GM18870 (cell line): ENCODE results near the gene DOP1A.
"Not testable (repeated sequence)": the region's sequence is repeated elsewhere in the genome, so short reads cannot be mapped to it uniquely, and the experiment has no call there.

ENCODE experiments used
- ATAC-seq: cut with Tn5 transposase; IDR thresholded peaks from one replicate; pipeline ENCODE4 v1.9.1; 2021; ENCODE audit warnings: moderate library complexity; ENCODE audit not compliant: unreplicated experiment

Gene DOP1A

GRCh38 chr6:83138118-83138722 is 70.7 kb downstream of the DOP1A start:
- ATAC-seq = no peak

GRCh38 chr6:83138758-83139157 is 71.3 kb downstream of the DOP1A start:
- ATAC-seq = no peak

DNA sequence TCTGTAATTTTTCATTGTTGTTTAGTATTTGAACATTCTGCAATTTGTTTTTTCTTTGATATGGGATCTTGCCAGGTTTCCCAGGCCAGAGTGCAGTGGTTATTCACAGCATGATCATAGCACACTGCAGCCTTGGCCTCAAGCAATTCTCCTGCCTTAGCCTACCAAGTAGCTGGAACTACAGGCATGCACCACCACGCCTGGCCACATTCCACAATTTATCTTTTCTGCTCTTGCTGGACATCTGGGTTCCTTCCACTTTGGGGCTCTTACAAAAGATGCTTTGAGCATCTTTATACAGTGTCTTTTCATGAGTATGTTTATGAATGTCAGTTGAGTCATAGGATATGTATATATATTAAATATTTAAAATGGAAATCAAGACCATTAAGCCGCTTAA is 83.6 kb downstream of the DOP1A start:
- no peak for ATAC-seq

- no peak for ATAC-seq
These were observed 85.4 kb downstream of the DOP1A start for GRCh38 chr6:83152913-83153312.

DNA sequence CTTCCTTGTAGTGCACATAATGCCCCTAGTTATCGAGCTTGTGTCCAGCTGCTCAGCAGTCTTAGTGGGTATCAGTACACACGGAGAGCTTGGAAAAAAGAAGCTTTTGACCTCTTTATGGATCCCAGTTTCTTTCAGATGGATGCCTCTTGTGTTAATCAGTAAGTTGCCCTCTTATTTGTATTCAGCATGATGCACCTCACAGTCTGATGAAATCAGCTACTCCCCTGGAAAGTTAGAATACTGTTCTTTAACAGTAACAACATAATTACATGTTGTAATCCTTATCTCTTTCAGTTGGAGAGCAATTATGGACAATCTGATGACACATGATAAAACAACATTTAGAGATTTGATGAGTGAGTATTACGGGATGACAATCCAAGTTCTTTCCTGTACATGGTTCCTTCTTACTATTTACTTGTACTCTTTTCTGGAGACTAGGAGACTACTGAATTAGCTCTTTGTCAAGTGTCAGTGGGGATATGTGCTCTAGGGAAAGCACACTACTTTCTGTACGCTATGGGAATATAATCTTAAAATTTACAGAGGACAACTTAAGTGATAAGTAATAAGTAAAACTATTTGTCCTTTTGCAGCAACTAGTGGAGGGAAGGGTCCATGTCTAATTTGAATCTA is 86.5 kb downstream of the DOP1A start:
- no peak for ATAC-seq

DNA sequence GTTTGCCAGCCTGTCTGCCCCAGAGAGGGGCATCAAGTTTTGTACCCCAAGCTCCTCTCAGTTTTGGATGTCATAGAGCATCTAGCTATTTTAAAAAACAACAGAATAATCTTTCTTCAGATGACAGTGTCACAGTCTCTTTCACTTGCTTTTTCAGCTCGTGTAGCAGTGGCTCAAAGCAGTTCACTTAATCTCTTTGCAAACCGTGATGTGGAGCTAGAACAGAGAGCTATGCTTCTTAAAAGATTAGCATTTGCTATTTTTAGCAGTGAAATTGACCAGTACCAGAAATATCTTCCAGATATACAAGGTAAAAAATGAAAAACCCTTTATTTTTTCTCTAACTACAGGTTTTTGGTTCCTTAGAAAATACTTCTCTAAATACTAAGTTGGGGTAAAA is 88.3 kb downstream of the DOP1A start:
- no peak for ATAC-seq

DNA sequence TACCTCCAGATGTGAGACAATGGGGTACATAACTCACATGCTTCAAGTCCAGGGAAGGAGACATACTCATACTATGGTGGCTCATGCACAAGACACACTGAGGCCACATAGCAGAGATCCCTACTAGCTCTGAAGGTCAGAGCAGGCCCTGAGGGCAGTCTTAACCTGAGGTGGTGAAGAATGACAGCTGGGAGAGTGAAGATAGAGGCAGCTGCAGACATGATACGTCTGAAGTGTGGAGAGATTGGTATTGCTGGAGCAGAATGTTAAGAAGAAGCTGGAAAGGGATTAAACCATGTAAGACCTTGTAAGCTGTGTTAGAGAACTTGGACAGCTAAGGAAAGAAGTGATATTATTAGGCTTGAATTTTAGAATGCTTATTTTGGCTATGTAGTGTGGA is 92.7 kb downstream of the DOP1A start:
- ATAC-seq = no peak

DNA sequence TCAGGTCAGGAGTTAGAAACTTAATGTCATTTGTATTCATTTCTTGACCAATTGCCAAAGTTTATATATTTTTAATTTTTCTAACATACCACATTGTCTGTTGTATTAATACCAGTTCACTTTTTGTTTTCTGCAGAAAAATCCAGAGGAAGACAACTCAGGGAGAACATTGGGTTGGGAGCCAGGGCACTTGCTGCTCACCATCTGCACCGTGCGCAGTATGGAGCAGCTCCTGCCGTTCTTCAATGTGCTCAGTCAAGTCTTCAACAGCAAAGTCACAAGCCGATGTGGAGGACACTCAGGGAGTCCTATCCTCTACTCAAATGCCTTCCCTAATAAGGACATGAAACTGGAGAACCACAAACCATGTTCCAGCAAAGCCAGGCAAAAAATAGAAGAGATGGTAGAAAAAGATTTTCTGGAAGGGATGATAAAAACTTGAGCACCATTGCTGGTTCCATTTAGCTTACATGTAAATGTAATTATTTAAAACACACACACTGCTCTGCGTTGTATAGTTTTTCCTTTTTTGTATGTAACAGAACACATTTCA is 100.3 kb downstream of the DOP1A start:
- ATAC-seq = no peak

DNA sequence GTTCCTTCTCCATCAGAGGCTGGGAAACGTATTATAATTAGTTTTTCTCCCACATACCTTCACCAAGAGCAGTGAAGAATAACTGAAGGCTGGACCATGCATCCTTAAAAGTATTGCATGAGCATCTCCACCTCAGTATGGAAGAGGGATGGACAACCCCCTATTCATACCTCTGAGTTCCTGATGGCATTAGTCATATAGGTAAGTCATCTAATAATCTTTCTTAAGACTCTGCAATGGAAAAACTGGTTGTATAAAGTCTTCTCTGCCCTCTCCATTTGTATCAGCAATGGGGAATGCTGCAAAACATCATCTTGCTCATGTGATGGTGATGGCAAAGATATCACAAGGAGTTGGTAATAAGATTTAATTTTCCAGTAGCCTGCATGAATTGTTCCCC is 101.1 kb downstream of the DOP1A start:
- no peak for ATAC-seq

DNA sequence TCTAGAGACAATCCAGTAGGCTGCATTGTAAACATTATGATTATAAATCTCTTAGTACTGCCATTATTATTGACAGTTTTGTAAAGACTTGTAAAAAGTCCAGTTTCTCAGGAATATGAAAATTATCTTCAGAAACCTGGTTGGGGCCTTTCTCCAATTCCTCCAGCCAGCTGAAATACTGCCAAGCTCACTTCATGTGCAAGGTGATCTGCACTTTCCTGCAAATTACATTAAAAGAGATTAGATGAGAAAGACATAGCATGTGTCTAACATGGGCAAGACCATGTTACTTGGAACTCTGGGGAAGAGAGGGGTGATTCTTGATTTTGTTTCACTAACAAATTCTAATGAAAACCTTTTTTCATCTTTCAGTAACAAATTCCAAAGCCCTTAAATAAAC is 101.6 kb downstream of the DOP1A start:
- ATAC-seq = no peak

DNA sequence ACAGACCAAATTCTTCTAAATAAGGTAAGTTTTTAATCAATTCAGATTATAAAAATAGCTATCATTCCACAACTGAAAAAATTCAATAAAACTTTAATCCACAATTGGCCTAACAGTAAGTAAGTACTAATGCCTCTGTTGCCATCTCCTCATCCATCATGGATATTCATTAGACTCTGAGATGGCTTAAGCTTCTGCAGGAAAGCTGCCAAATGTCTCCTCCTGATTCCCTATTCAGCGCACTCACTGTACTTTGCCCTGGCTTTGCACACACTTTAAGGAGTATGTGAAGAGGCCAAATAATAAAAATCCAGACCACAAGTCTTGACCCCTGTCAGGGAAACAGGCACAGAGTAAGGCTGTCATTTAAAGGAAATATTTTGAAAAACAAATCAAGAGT is 102.0 kb downstream of the DOP1A start:
- ATAC-seq = no peak

GRCh38 chr6:83176246-83176645 is 108.8 kb downstream of the DOP1A start:
- ATAC-seq = no peak

DNA sequence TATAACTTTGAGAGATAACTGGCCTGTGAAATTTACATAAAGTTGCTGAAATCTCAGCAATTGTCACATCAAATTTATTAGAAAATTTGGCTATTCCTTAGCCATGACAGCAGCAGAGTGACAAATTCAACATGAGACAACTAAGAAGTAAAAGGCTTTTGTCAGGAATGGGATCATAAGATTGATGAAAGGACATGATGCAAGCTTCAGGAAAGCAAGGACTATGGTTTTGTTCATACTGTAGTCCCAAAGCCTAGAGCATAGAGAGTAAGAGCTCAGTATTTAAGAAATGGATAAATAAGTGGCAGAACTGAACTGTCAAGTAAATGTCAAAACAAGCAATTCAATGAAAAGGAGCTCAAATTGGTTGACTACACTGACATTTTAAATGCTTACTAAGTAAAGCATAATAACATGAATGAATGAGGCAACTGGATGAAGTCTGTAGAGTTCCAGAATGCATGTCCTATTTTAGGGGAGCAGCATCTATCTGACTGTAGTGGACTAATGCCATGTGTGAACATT is 113.0 kb downstream of the DOP1A start:
- no peak for ATAC-seq

- ATAC-seq = no peak
These were observed 114.6 kb downstream of the DOP1A start for GRCh38 chr6:83182114-83182513.

GRCh38 chr6:83183082-83183828 is 115.8 kb downstream of the DOP1A start:
- ATAC-seq = no peak

- no peak for ATAC-seq
These were observed 117.6 kb downstream of the DOP1A start for GRCh38 chr6:83185096-83185495.

DNA sequence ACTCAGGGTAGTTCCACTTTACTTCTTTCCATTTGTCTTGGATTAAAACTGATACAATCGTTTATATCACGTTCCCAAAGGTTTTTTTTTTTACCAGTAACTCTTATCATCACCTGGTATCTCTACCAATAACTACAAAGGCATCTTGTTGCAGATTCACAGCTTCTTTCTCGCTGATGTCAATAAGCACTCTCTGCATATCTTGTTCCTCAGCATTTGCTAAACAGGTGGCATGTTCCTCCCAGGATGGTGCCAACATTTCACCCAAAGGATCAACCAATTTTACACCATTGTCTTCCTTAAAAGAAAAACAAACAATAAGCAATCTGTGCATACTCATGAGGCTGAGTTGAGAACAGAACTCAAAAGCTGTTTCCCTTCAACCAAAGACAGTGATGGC is 121.0 kb downstream of the DOP1A start:
- ATAC-seq = no peak

DNA sequence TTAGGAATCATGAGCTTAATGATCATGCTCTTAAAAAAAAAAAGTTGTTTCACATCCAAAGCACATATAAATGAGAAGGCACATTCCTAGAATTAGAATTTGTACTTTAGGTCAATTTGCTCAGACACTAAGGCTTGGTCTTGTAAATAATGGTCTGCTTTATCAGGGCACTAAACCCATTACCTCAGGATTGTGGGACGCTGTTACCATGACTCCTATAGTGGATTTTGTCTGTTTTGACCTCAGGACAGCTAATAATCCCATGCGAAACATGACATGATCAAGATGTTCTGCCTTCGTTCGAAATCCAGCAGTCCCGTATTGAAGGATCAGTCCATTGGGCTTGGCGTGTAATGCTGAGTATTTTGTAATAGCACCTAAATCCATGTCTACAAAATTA is 123.2 kb downstream of the DOP1A start:
- no peak for ATAC-seq

DNA sequence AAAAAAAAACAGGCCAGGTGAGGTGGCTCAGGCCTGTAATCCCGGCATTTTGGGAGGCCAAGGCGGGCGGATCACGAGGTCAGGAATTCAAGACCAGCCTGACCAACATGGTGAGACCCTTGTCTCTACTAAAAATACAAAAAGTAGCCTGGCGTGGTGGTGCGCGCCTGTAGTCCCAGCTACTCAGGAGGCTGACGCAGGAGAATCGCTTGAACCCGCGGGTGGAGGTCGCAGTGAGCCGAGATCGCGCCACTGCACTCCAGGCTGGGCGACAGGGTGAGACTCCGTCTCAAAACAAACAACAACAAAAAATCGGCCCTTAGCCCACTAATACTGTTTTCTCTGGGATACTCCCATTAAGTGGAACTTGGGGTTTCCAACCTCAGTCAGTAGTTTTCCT is 124.5 kb downstream of the DOP1A start:
- not testable (repeated sequence) for ATAC-seq

GRCh38 chr6:83192456-83192855 is 125.0 kb downstream of the DOP1A start:
- peak; percentile 6 for ATAC-seq

GRCh38 chr6:83192871-83193746 is 125.6 kb downstream of the DOP1A start, which contains the start of the genes PGM3 and RWDD2A:
PGM3 (minus strand) TSS chr6:83193265; CDS start chr6:83191012, 2,253 bp downstream.
RWDD2A (plus strand) TSS chr6:83193357; CDS start chr6:83194452, 1,095 bp downstream.
- ATAC-seq = peak; percentile 94
